MCF 10A (cell line): ENCODE measurements around the gene NIM1K. TPM values are rescaled to one million over a fixed set of nuclear protein-coding genes. Genes with fewer than 3 reads are reported as not detected.

Source experiments
- Bru-seq: library from RNA; stranded (reverse); fragments of 400-500 nt; gene quantifications from one replicate; lab custom pipeline; 2021; lab: Mats Ljungman, UMichigan
- BruChase-seq, 2 experiments: library from RNA; stranded (reverse); fragments of 400-500 nt; gene quantifications; one replicate each; lab custom pipeline; 2021; lab: Mats Ljungman, UMichigan
- BruUV-seq: library from RNA; stranded (reverse); fragments of 400-500 nt; replicated peaks from 2 replicates; lab custom pipeline; 2021; lab: Mats Ljungman, UMichigan
- CTCF ChIA-PET: fragments of 300-600 bp; sonication (Branson Sonifier 250); formaldehyde crosslinking; extraction: SDS; loops from one replicate; lab custom pipeline; 2021; ENCODE audit warnings: antibody characterized with exemption, inconsistent platforms; lab: Yijun Ruan, JAX
- POLR2A ChIA-PET: fragments of 300-600, 350-650 bp; sonication (Branson Sonifier 250); formaldehyde crosslinking; extraction: SDS; loops from one replicate; lab custom pipeline; 2020; ENCODE audit warnings: antibody characterized with exemption, inconsistent platforms; lab: Yijun Ruan, JAX
- DNase-seq: peaks from one replicate; pipeline ENCODE4 v3.0.0-alpha.2; 2018; ENCODE audit not compliant: unreplicated experiment
- H3K27ac Mint-ChIP-seq: one replicate; pipeline ENCODE4 v1.8.0; 2022; ENCODE audit warnings: mild to moderate bottlenecking, low read depth, mixed read lengths; ENCODE audit not compliant: unreplicated experiment
- H3K27me3 Mint-ChIP-seq: one replicate; pipeline ENCODE4 v1.8.0; 2022; ENCODE audit warnings: mixed read lengths; ENCODE audit not compliant: insufficient read depth, unreplicated experiment
- H3K36me3 Mint-ChIP-seq: one replicate; pipeline ENCODE4 v1.8.0; 2022; ENCODE audit warnings: mild to moderate bottlenecking, moderate library complexity, mixed read lengths; ENCODE audit not compliant: insufficient read depth, unreplicated experiment
- H3K4me1 Mint-ChIP-seq: one replicate; pipeline ENCODE4 v1.8.0; 2022; ENCODE audit warnings: mixed read lengths; ENCODE audit not compliant: insufficient read depth, unreplicated experiment
- H3K4me3 Mint-ChIP-seq: one replicate; pipeline ENCODE4 v1.8.0; 2022; ENCODE audit warnings: mild to moderate bottlenecking, moderate library complexity, mixed read lengths; ENCODE audit not compliant: unreplicated experiment
- H3K9me3 Mint-ChIP-seq: one replicate; pipeline ENCODE4 v1.8.0; 2022; ENCODE audit warnings: mixed read lengths; ENCODE audit not compliant: unreplicated experiment
- intact Hi-C: fragments of 100-400 bp; cut with micrococcal nuclease; formaldehyde crosslinking; loops from 2 replicates; pipeline ENCODE4 v1.14.1; 2022
- long read RNA-seq: library from polyadenylated mRNA; stranded (forward); transcript quantifications from one replicate; pipeline ENCODE4 v2.0.0, GENCODE V29; 2022
- total RNA-seq: library from RNA; stranded (reverse); gene quantifications from 2 replicates; pipeline ENCODE4 v1.2.3, GENCODE V29; 2022
- TF ChIP-seq, protein P1 (sequence below): fragments of 200-600 bp; IDR thresholded peaks from one replicate; pipeline ENCODE4 v1.8.0; 2022; ENCODE audit warnings: antibody characterized with exemption, mild to moderate bottlenecking; ENCODE audit not compliant: unreplicated experiment

NIM1K gene
- not detected in 2 replicates for total RNA-seq
- Bru-seq, nascent RNA: percentile 21 among the genes with signal in this experiment
- BruChase-seq, experiment 1, labeled RNA remaining after a 6-hour chase: percentile 17 among the genes with signal in this experiment
- percentile 21 among the genes with signal in this experiment for BruChase-seq, experiment 2, labeled RNA remaining after a 2-hour chase
- long read RNA-seq: 0 reads

DNA sequence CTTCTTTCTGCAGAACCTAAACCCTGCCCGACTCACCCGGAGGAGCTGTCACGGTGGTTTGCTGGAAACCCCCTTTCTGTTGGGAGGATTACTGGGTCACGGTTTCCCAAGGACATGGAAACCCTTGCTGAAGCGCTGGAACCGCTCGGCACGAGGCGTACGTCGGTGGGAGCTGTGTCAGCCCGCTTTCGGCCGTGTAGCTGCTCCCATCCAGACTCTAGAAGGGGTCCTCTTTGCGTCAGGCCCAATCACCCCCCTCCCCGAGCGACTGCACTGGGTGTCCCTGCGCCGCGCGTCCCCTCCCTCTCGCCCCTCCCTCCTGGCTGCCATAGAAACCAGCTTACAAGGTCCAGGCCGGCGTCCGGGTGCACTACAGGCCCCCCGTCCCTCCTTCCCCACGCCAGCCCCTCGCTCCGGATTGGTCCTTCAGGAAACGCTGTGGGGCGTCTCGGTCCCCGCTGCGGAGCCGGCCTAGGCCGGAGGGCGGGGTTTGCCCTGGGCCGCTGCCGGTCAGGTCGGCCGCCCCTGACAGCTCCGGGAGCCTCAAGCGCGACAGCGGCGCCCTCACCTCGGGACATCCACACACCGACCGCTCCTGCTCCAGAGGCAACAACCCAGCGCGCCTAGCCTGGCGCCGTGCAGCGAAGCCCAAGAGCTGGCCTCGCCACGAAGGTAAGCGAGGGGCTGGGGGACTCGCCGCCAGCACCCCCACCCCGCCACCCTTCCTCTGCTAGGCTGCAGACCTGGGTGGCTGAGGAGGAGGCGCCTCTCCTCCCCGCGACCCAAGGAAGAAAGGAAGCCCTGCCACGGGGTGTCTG, at the start of gene NIM1K:
Gene NIM1K, plus strand, starts transcription at position 486 of the 818 bp plus-strand sequence. CDS start 53,551 bp downstream, outside the sequence.
- Mint-ChIP-seq H3K4me1 (no peaks in the 10 kb centered on the region), H3K9me3 (no peaks in the 10 kb centered on the region), H3K36me3 (no peaks in the 10 kb centered on the region), H3K27me3 (peaks cover 10% of the 10 kb centered on the region), H3K4me3 (peak within 1 kb of the TSS; percentile 79), H3K27ac (peak within 1 kb of the TSS; percentile 75)
- intact Hi-C loops: no loop called here
- DNase-seq: no peak
- TF ChIP-seq, protein P1, sequence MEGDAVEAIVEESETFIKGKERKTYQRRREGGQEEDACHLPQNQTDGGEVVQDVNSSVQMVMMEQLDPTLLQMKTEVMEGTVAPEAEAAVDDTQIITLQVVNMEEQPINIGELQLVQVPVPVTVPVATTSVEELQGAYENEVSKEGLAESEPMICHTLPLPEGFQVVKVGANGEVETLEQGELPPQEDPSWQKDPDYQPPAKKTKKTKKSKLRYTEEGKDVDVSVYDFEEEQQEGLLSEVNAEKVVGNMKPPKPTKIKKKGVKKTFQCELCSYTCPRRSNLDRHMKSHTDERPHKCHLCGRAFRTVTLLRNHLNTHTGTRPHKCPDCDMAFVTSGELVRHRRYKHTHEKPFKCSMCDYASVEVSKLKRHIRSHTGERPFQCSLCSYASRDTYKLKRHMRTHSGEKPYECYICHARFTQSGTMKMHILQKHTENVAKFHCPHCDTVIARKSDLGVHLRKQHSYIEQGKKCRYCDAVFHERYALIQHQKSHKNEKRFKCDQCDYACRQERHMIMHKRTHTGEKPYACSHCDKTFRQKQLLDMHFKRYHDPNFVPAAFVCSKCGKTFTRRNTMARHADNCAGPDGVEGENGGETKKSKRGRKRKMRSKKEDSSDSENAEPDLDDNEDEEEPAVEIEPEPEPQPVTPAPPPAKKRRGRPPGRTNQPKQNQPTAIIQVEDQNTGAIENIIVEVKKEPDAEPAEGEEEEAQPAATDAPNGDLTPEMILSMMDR: no peak
- no TSS peak for BruUV-seq
- POLR2A ChIA-PET: interaction anchor here (0.8 to 2.4 kb wide), 3 partner anchors 71 to 292 kb away, joined by 3 to 11 read pairs (median 6); partner anchors contain the start of gene HMGCS1
- CTCF ChIA-PET: interaction anchor here (1.8 to 2.4 kb wide), 2 partner anchors 9 to 283 kb away, joined by 6 read pairs; no protein-coding TSS in a partner anchor

DNA sequence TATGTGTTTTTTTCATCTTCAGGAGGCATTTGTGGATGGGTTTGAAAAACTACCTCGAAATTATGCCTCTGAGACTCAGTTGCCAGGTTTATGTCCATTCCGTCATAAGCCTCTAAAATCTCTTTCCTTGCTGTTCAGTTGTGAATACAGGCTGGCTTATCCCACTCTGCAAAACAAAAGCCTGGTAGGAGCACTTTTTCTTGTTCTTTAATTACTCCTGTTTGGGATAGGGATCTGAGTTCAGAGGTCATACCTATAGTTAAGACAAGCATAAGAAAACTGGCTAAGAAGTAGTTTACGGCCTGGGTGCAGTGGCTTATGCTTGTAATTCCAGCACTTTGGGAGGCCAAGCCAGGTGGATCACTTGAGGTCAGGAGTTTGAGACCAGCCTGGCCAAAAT, 47.0 kb upstream of the NIM1K start:
- ChIA-PET POLR2A (no interaction called here), CTCF (interaction anchor here (1.3 kb wide), 1 partner anchor 244 kb away, joined by 5 read pairs; no protein-coding TSS in a partner anchor)
- Mint-ChIP-seq H3K27me3 (no peaks in the 10 kb centered on the region), H3K36me3 (peaks cover 63% of the 10 kb centered on the region), H3K27ac (no peak overlapping the region), H3K4me1 (no peaks in the 10 kb centered on the region), H3K9me3 (no peaks in the 10 kb centered on the region), H3K4me3 (no peak overlapping the region)
- TF ChIP-seq, protein P1: no peak
- no TSS peak for BruUV-seq
- DNase-seq: no peak
- intact Hi-C loops: no loop called here

DNA sequence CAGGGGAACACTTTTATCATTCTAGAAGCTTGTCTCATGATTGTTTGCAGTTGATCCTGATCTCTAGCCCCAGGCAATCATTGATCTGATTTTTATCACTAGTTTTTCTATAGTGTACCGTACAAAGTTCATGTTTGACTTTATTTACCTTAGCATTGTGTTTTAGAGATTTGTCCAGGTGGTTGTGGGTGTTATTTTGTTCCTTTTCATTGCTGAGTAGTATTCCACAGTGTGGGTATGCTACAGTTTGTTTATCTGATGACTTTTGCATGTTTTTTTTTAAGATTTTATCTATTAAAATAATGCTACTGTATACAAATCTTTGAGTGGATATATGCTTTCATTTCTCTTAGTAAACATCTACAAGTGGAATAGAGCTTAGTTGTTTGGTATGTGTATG, 45.1 kb upstream of the NIM1K start:
- Mint-ChIP-seq H3K4me3 (no peak overlapping the region), H3K27me3 (no peaks in the 10 kb centered on the region), H3K36me3 (peaks cover 70% of the 10 kb centered on the region), H3K9me3 (no peaks in the 10 kb centered on the region), H3K4me1 (no peaks in the 10 kb centered on the region), H3K27ac (no peak overlapping the region)
- BruUV-seq: no TSS peak
- intact Hi-C loops: no loop called here
- TF ChIP-seq, protein P1: no peak
- POLR2A ChIA-PET: interaction anchor here (1.1 kb wide), 1 partner anchor 166 kb away, joined by 3 read pairs; the partner anchor contains the start of gene HMGCS1
- CTCF ChIA-PET: no interaction called here
- no peak for DNase-seq

- ChIA-PET CTCF (interaction anchor here (0.6 to 0.9 kb wide), 3 partner anchors 24 to 347 kb away, joined by 3 read pairs; no protein-coding TSS in a partner anchor), POLR2A (interaction anchor here (1.2 kb wide), 1 partner anchor 27 kb away, joined by 6 read pairs; no protein-coding TSS in a partner anchor)
- Mint-ChIP-seq H3K4me1 (no peaks in the 10 kb centered on the region), H3K36me3 (peaks cover 70% of the 10 kb centered on the region), H3K4me3 (no peak overlapping the region), H3K9me3 (no peaks in the 10 kb centered on the region), H3K27ac (no peak overlapping the region), H3K27me3 (no peaks in the 10 kb centered on the region)
- TF ChIP-seq, protein P1: no peak
- BruUV-seq: no TSS peak
- intact Hi-C loops: no loop called here
- DNase-seq: no peak
These were observed 43.6 kb upstream of the NIM1K start for GRCh38 chr5:43148417-43148816.
